ENCODE measurements around the gene CDH24.

- TF ChIP-seq, protein P1, sequence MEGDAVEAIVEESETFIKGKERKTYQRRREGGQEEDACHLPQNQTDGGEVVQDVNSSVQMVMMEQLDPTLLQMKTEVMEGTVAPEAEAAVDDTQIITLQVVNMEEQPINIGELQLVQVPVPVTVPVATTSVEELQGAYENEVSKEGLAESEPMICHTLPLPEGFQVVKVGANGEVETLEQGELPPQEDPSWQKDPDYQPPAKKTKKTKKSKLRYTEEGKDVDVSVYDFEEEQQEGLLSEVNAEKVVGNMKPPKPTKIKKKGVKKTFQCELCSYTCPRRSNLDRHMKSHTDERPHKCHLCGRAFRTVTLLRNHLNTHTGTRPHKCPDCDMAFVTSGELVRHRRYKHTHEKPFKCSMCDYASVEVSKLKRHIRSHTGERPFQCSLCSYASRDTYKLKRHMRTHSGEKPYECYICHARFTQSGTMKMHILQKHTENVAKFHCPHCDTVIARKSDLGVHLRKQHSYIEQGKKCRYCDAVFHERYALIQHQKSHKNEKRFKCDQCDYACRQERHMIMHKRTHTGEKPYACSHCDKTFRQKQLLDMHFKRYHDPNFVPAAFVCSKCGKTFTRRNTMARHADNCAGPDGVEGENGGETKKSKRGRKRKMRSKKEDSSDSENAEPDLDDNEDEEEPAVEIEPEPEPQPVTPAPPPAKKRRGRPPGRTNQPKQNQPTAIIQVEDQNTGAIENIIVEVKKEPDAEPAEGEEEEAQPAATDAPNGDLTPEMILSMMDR (conservative IDR thresholded peaks at IDR 0.05; ENCODE audit: low read depth, low read length): no peak
- no peak for TF ChIP-seq MAFK (IDR thresholded peaks at IDR 0.05; ENCODE audit: low read depth, low read length)
- TF ChIP-seq, protein P2, sequence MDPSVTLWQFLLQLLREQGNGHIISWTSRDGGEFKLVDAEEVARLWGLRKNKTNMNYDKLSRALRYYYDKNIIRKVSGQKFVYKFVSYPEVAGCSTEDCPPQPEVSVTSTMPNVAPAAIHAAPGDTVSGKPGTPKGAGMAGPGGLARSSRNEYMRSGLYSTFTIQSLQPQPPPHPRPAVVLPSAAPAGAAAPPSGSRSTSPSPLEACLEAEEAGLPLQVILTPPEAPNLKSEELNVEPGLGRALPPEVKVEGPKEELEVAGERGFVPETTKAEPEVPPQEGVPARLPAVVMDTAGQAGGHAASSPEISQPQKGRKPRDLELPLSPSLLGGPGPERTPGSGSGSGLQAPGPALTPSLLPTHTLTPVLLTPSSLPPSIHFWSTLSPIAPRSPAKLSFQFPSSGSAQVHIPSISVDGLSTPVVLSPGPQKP (IDR thresholded peaks at IDR 0.05; ENCODE audit: borderline replicate concordance, low read depth, low read length): no peak
- no peak for TF ChIP-seq POLR2A (IDR thresholded peaks at IDR 0.05; ENCODE audit: low read depth, low read length)
- no peak for TF ChIP-seq RAD21 (IDR thresholded peaks at IDR 0.05; ENCODE audit: low read length)
- TF ChIP-seq RCOR1 (IDR thresholded peaks at IDR 0.05; ENCODE audit: insufficient replicate concordance, low read length): no peak
- no peak for TF ChIP-seq BHLHE40 (IDR thresholded peaks at IDR 0.05; ENCODE audit: low read depth, low read length)
Measured at GRCh38 chr14:23023022-23023794, 34.1 kb downstream of the CDH24 start.

All from IMR-90 (cell line).